Neuronal stem cell (in vitro differentiated cells): ENCODE measurements around the gene VIPR1.

ENCODE experiments used
- DNase-seq: peaks from one replicate; pipeline ENCODE4 v3.0.0-alpha.2; 2013; ENCODE audit warnings: low spot score
- H2AFZ ChIP-seq: one replicate; pipeline ENCODE4 v1.6.1; 2013; ENCODE audit warnings: mild to moderate bottlenecking, low read length, inconsistent platforms
- H2AK5ac ChIP-seq: 2 replicates; pipeline ENCODE4 v1.6.1; 2013; ENCODE audit warnings: low read depth, mild to moderate bottlenecking, inconsistent platforms, low read length, moderate library complexity, mixed read lengths
- H2BK120ac ChIP-seq: 2 replicates; pipeline ENCODE4 v1.6.1; 2013; ENCODE audit warnings: low read depth, mild to moderate bottlenecking, inconsistent platforms, low read length, moderate library complexity, mixed read lengths
- H2BK12ac ChIP-seq: one replicate; pipeline ENCODE4 v1.6.1; 2013; ENCODE audit warnings: low read length, inconsistent platforms
- H2BK15ac ChIP-seq: 2 replicates; pipeline ENCODE4 v1.6.1; 2013; ENCODE audit warnings: mild to moderate bottlenecking, low read length, inconsistent platforms, mixed read lengths
- H2BK5ac ChIP-seq: one replicate; pipeline ENCODE4 v1.6.1; 2013; ENCODE audit warnings: inconsistent platforms, mild to moderate bottlenecking, low read length, moderate library complexity
- H3K14ac ChIP-seq: one replicate; pipeline ENCODE4 v1.6.1; 2013; ENCODE audit warnings: low read length, inconsistent platforms
- H3K18ac ChIP-seq: 2 replicates; pipeline ENCODE4 v1.6.1; 2013; ENCODE audit warnings: low read length, inconsistent platforms
- H3K23ac ChIP-seq: 2 replicates; pipeline ENCODE4 v1.6.1; 2013; ENCODE audit warnings: low read depth, mild to moderate bottlenecking, mixed read lengths, low read length, inconsistent platforms; ENCODE audit not compliant: poor library complexity
- H3K27ac ChIP-seq: replicated peaks from 3 replicates; pipeline ENCODE4 v1.5.1; 2013; ENCODE audit warnings: low read length, inconsistent platforms
- H3K27me3 ChIP-seq, 3 experiments: 2 replicates each; pipeline ENCODE4 v1.6.1; 2013; ENCODE audit warnings: low read length in 3 of 3, mild to moderate bottlenecking in 2 of 3, inconsistent platforms in 1 of 3, low read depth in 1 of 3, mixed read lengths in 1 of 3, moderate library complexity in 1 of 3; ENCODE audit not compliant: control insufficient read depth in 3 of 3, insufficient read depth in 3 of 3
- H3K36me3 ChIP-seq, 2 donors: replicated peaks in 1 of 2; 2 replicates each; pipeline ENCODE4 v1.6.1; 2013; ENCODE audit warnings: low read length in 2 of 2; ENCODE audit not compliant: control insufficient read depth in 2 of 2, insufficient read depth in 2 of 2
- H3K4ac ChIP-seq: 2 replicates; pipeline ENCODE4 v1.6.1; 2013; ENCODE audit warnings: inconsistent platforms, mild to moderate bottlenecking, low read length, moderate library complexity
- H3K4me1 ChIP-seq, 2 donors: 1 replicate in 1 of 2; 2 replicates in 1 of 2; pipeline ENCODE4 v1.6.1; 2013; ENCODE audit warnings: low read length in 2 of 2, low read depth in 1 of 2; ENCODE audit not compliant: control insufficient read depth in 2 of 2, insufficient read depth in 1 of 2
- H3K4me2 ChIP-seq: one replicate; pipeline ENCODE4 v1.6.1; 2013; ENCODE audit warnings: mild to moderate bottlenecking, low read length, inconsistent platforms; ENCODE audit not compliant: insufficient read depth, poor library complexity, severe bottlenecking
- H3K4me3 ChIP-seq, 2 donors: 2 replicates each; pipeline ENCODE4 v1.5.1; 2013; ENCODE audit warnings: low read length in 2 of 2, mild to moderate bottlenecking in 2 of 2, inconsistent platforms in 1 of 2, moderate library complexity in 1 of 2
- H3K79me1 ChIP-seq: one replicate; pipeline ENCODE4 v1.6.1; 2013; ENCODE audit warnings: low read depth, mild to moderate bottlenecking, inconsistent platforms, low read length, moderate library complexity
- H3K9ac ChIP-seq: one replicate; pipeline ENCODE4 v1.6.1; 2013; ENCODE audit warnings: mild to moderate bottlenecking, low read depth, low read length, inconsistent platforms; ENCODE audit not compliant: poor library complexity
- H3K9me3 ChIP-seq, 2 donors: replicated peaks in 1 of 2; 2 replicates each; pipeline versions ENCODE3 to v1.6.1; 2013; ENCODE audit warnings: low read length in 2 of 2, mild to moderate bottlenecking in 2 of 2, inconsistent platforms in 1 of 2, low read depth in 1 of 2, mixed read lengths in 1 of 2, moderate library complexity in 1 of 2; ENCODE audit not compliant: control insufficient read depth in 2 of 2, insufficient read depth in 1 of 2
- H4K8ac ChIP-seq: one replicate; pipeline ENCODE4 v1.6.1; 2013; ENCODE audit warnings: low read depth, mild to moderate bottlenecking, inconsistent platforms, low read length, moderate library complexity
- H4K91ac ChIP-seq: one replicate; pipeline ENCODE4 v1.6.1; 2013; ENCODE audit warnings: low read length, low read depth, mild to moderate bottlenecking, inconsistent platforms; ENCODE audit not compliant: poor library complexity
- WGBS, 2 donors: extraction: QIAGEN DNeasy Blood & Tissue Kit; methylation state at CpG; one replicate each; pipeline ENCODE4 v1.1.7; 2013; ENCODE audit warnings: missing lambda C conversion rate in 2 of 2, mixed read lengths in 1 of 2; ENCODE audit not compliant: insufficient read length in 2 of 2, insufficient replicate concordance in 1 of 2; ENCODE audit errors: extremely low coverage in 2 of 2; 5-methylcytosine and 5-hydroxymethylcytosine counted together

Gene VIPR1

GRCh38 chr3:42495393-42495792 is 7.0 kb upstream of the VIPR1 start:
- no peak overlapping the region for H2AFZ ChIP-seq
- no peak overlapping the region for H2BK120ac ChIP-seq
- peaks cover 0 to 43% (median 15%) of the 10 kb centered on the region in 3 experiments for H3K27me3 ChIP-seq
- no peak overlapping the region for H2AK5ac ChIP-seq
- no peak overlapping the region for H3K9ac ChIP-seq
- H3K4ac ChIP-seq, result no peak overlapping the region
- H3K14ac ChIP-seq, result no peak overlapping the region
- H4K8ac ChIP-seq, result no peak overlapping the region
- peaks cover 6 to 7% of the 10 kb centered on the region in 2 donors for H3K4me1 ChIP-seq
- no peak overlapping the region for H3K27ac ChIP-seq
- no peak for DNase-seq
- no peaks in the 10 kb centered on the region for H3K36me3 ChIP-seq
- no peak overlapping the region for H2BK12ac ChIP-seq
- no peak overlapping the region for H2BK15ac ChIP-seq
- H3K4me3 ChIP-seq, result no peak overlapping the region
- no peak overlapping the region for H3K4me2 ChIP-seq
- no peaks in the 10 kb centered on the region for H3K79me1 ChIP-seq
- H2BK5ac ChIP-seq, result no peak overlapping the region
- H3K18ac ChIP-seq, result no peak overlapping the region
- H4K91ac ChIP-seq, result no peak overlapping the region
- peaks cover 0 to 3% of the 10 kb centered on the region in 2 donors for H3K9me3 ChIP-seq
- H3K23ac ChIP-seq, result no peak overlapping the region

- peak overlapping the region; percentile 67 for H2BK12ac ChIP-seq
- no peak overlapping the region for H4K91ac ChIP-seq
- H3K23ac ChIP-seq, result no peak overlapping the region
- no peak overlapping the region for H4K8ac ChIP-seq
- H3K4me1 ChIP-seq, result peaks cover 12 to 16% of the 10 kb centered on the region in 2 donors
- no peak overlapping the region for H3K4me2 ChIP-seq
- H3K79me1 ChIP-seq, result no peaks in the 10 kb centered on the region
- peaks cover 0 to 3% of the 10 kb centered on the region in 2 donors for H3K9me3 ChIP-seq
- H3K27ac ChIP-seq, result no peak overlapping the region
- H3K36me3 ChIP-seq, result no peaks in the 10 kb centered on the region
- no peak overlapping the region for H2AK5ac ChIP-seq
- peaks cover 6 to 56% (median 33%) of the 10 kb centered on the region in 3 experiments for H3K27me3 ChIP-seq
- no CpG with 5 or more reads among the region's 13 CpGs for WGBS, 2 donors
- H2BK120ac ChIP-seq, result no peak overlapping the region
- DNase-seq, result peak; percentile 51
- H3K14ac ChIP-seq, result peak overlapping the region; percentile 97
- no peak overlapping the region for H2AFZ ChIP-seq
- no peak overlapping the region for H3K4ac ChIP-seq
- H3K4me3 ChIP-seq, result no peak overlapping the region
- H2BK5ac ChIP-seq, result no peak overlapping the region
- peak overlapping the region; percentile 30 for H3K9ac ChIP-seq
- H2BK15ac ChIP-seq, result no peak overlapping the region
- peak overlapping the region; percentile 89 for H3K18ac ChIP-seq
Observed at GRCh38 chr3:42497009-42497731, 5.3 kb upstream of the VIPR1 start.

DNA sequence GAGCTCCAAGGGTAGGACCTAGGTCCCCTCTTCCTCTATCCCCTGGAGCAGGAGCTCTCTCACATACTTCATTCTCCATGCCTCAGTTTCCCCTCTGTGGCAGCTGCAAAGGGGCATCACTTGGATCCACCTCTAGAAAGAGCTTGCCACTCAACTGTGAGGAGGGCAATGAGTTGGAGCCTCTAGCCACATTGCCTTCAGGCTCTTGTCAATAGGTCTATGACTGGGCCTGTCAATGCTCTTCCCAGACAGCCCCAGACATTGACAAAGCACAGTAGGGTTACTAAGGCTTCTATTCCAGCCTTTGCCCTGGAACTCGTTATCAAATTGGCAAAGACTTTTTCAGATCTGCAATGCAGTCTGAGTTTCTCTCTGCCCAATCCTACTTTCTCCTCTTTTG is 4.4 kb upstream of the VIPR1 start:
- H3K9me3 ChIP-seq, result peaks cover 0 to 3% of the 10 kb centered on the region in 2 donors
- no peak overlapping the region for H4K8ac ChIP-seq
- H3K4me2 ChIP-seq, result no peak overlapping the region
- no peak overlapping the region for H2BK12ac ChIP-seq
- no peak overlapping the region for H4K91ac ChIP-seq
- H3K27ac ChIP-seq, result no peak overlapping the region
- H3K27me3 ChIP-seq, result peaks cover 6 to 56% (median 37%) of the 10 kb centered on the region in 3 experiments
- no peak overlapping the region for H2AK5ac ChIP-seq
- DNase-seq, result no peak
- H3K9ac ChIP-seq, result no peak overlapping the region
- H3K18ac ChIP-seq, result no peak overlapping the region
- H2BK5ac ChIP-seq, result no peak overlapping the region
- no peak overlapping the region for H2AFZ ChIP-seq
- no peak overlapping the region for H3K4me3 ChIP-seq
- no peak overlapping the region for H3K14ac ChIP-seq
- H2BK120ac ChIP-seq, result no peak overlapping the region
- H3K4ac ChIP-seq, result no peak overlapping the region
- H2BK15ac ChIP-seq, result no peak overlapping the region
- H3K79me1 ChIP-seq, result peaks cover 3% of the 10 kb centered on the region
- WGBS, 2 donors, result no CpG with 5 or more reads among the region's 1 CpG
- H3K36me3 ChIP-seq, result no peaks in the 10 kb centered on the region
- peaks cover 13 to 19% of the 10 kb centered on the region in 2 donors for H3K4me1 ChIP-seq
- H3K23ac ChIP-seq, result no peak overlapping the region

DNA sequence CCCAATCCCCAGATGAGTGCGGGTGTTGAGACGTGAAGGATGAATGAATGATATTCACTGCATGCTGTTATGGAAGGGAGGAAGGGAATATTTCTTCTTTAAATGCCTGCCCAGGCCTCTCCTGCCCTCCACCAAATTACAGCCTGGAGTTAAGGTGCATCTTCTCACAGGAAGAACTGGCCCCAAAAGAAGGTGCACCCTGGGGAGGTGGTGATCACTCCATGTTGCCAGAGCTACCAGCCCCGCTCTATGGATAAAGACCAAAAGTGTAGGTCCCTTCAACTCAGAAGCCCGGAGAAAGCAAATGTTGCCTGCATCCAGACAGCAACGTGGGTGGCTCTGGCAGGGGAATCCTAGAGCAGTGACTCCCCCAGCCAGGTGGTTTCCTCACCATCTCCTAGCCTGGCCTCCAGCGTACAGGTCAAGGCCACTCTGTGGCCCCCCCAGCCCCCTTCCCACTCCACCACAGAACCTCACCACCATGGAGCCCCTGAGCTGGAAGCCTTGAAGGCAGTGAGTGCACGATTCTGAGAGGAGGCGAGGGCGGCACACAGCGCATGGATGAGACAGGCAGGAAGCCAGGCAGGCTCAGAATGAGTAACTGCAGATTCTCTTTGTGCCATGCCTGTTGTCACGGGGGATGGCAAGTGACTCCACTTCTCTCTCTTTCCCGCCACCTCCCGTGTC is 3.5 kb upstream of the VIPR1 start:
- peak overlapping the region; percentile 93 for H2BK12ac ChIP-seq
- H2BK120ac ChIP-seq, result no peak overlapping the region
- peaks cover 3% of the 10 kb centered on the region for H3K79me1 ChIP-seq
- no peak overlapping the region for H3K9ac ChIP-seq
- no CpG with 5 or more reads among the region's 13 CpGs for WGBS, 2 donors
- no peak overlapping the region for H2BK15ac ChIP-seq
- H3K4me3 ChIP-seq, result no peak overlapping the region
- peaks cover 6 to 65% (median 44%) of the 10 kb centered on the region in 3 experiments for H3K27me3 ChIP-seq
- no peak for DNase-seq
- no peak overlapping the region for H3K4me2 ChIP-seq
- H4K8ac ChIP-seq, result no peak overlapping the region
- H3K4ac ChIP-seq, result no peak overlapping the region
- H3K9me3 ChIP-seq, result peaks cover 0 to 3% of the 10 kb centered on the region in 2 donors
- peak overlapping the region; percentile 45 for H3K18ac ChIP-seq
- no peak overlapping the region for H2BK5ac ChIP-seq
- no peak overlapping the region for H4K91ac ChIP-seq
- no peak overlapping the region for H3K14ac ChIP-seq
- H3K4me1 ChIP-seq, result peaks cover 13 to 19% of the 10 kb centered on the region in 2 donors
- no peak overlapping the region for H2AFZ ChIP-seq
- no peak overlapping the region for H3K23ac ChIP-seq
- H3K27ac ChIP-seq, result no peak overlapping the region
- H2AK5ac ChIP-seq, result peak overlapping the region; percentile 32
- no peaks in the 10 kb centered on the region for H3K36me3 ChIP-seq
